A673 (cell line): Measurements from ENCODE around the gene RNF2. TPM values are rescaled to one million over a fixed set of nuclear protein-coding genes. Genes with fewer than 3 reads are reported as not detected.
"Not testable (repeated sequence)": the region's sequence is repeated elsewhere in the genome, so short reads cannot be mapped to it uniquely, and the experiment has no call there.

Experiments used
- Bru-seq: library from RNA; stranded (reverse); fragments of 400-500 nt; gene quantifications from one replicate; lab custom pipeline; 2021; lab: Mats Ljungman, UMichigan
- BruChase-seq, 2 experiments: library from RNA; stranded (reverse); fragments of 400-500 nt; gene quantifications; one replicate each; lab custom pipeline; 2021; lab: Mats Ljungman, UMichigan
- BruUV-seq: library from RNA; stranded (reverse); fragments of 400-500 nt; replicated peaks from 2 replicates; lab custom pipeline; 2021; lab: Mats Ljungman, UMichigan
- CTCF ChIA-PET: fragments of 300-600 bp; sonication (Branson Sonifier 250); formaldehyde crosslinking; loops from one replicate; lab custom pipeline; 2022; ENCODE audit warnings: antibody characterized with exemption; lab: Charles Lee
- POLR2A ChIA-PET: fragments of 300-600 bp; sonication (Branson Sonifier 250); formaldehyde crosslinking; loops from one replicate; lab custom pipeline; 2022; ENCODE audit warnings: antibody characterized with exemption; ENCODE audit not compliant: low non-redundant PET; lab: Charles Lee
- DNase-seq: peaks from one replicate; pipeline ENCODE4 v3.0.0-alpha.2; 2015; ENCODE audit warnings: low spot score
- H3K27ac ChIP-seq: fragments of 200-600 bp; sonication (generic); 2 replicates; pipeline ENCODE4 v1.5.1; 2016; ENCODE audit warnings: mixed run types, low read depth, mild to moderate bottlenecking, mixed read lengths, antibody characterized with exemption, low read length; ENCODE audit not compliant: poor library complexity, severe bottlenecking
- H3K27me3 ChIP-seq: fragments of 200-600 bp; sonication (generic); replicated peaks from 2 replicates; pipeline ENCODE4 v1.6.1; 2017; ENCODE audit warnings: mixed run types, low read depth, mild to moderate bottlenecking, mixed read lengths, antibody characterized with exemption, low read length; ENCODE audit not compliant: insufficient read depth, poor library complexity
- H3K36me3 ChIP-seq: fragments of 200-600 bp; sonication (generic); 2 replicates; pipeline ENCODE4 v1.6.1; 2016; ENCODE audit warnings: mixed run types, mild to moderate bottlenecking, mixed read lengths, antibody characterized with exemption, low read length; ENCODE audit not compliant: insufficient read depth, poor library complexity, severe bottlenecking
- H3K4me1 ChIP-seq: fragments of 200-600 bp; sonication (generic); 2 replicates; pipeline ENCODE4 v1.6.1; 2017; ENCODE audit warnings: mixed run types, mild to moderate bottlenecking, mixed read lengths, antibody characterized with exemption, low read length; ENCODE audit not compliant: insufficient read depth, poor library complexity, severe bottlenecking
- H3K4me3 ChIP-seq: fragments of 200-600 bp; sonication (generic); 2 replicates; pipeline ENCODE4 v1.5.1; 2016; ENCODE audit warnings: low read depth, mixed run types, mild to moderate bottlenecking, mixed read lengths, low read length; ENCODE audit not compliant: poor library complexity, severe bottlenecking
- H3K9me3 ChIP-seq: fragments of 200-600 bp; sonication (generic); 2 replicates; pipeline ENCODE4 v1.6.1; 2016; ENCODE audit warnings: mixed run types, low read depth, mild to moderate bottlenecking, mixed read lengths, antibody characterized with exemption, low read length; ENCODE audit not compliant: poor library complexity, severe bottlenecking
- EZH2 ChIP-seq: fragments of 200-600 bp; sonication (generic); IDR thresholded peaks from 2 replicates; pipeline ENCODE4 v1.6.1; 2017; ENCODE audit warnings: borderline replicate concordance, low read depth, mild to moderate bottlenecking, mixed read lengths, antibody characterized with exemption, low read length; ENCODE audit not compliant: poor library complexity, severe bottlenecking
- intact Hi-C: fragments of 100-400 bp; cut with micrococcal nuclease; formaldehyde crosslinking; loops from one replicate; pipeline ENCODE4 v1.10.0; 2022; ENCODE audit not compliant: unreplicated experiment
- long read RNA-seq: library from polyadenylated mRNA; stranded (forward); transcript quantifications from one replicate; pipeline ENCODE4 v2.0.0, GENCODE V29; 2022
- total RNA-seq: library from RNA; stranded (reverse); gene quantifications from 2 replicates; pipeline ENCODE4 v1.2.3, GENCODE V29; 2021
- TF ChIP-seq, protein P1 (sequence below): fragments of 300-800, 200-600 bp; sonication (generic); conservative IDR thresholded peaks from 2 replicates; pipeline ENCODE4 v1.5.1; 2017; ENCODE audit warnings: low read depth, mild to moderate bottlenecking, antibody characterized with exemption, low read length, moderate library complexity, mixed read lengths

RNF2 gene
- 50.8 and 53.9 TPM in 2 replicates for total RNA-seq
- Bru-seq, nascent RNA: percentile 91 among the genes with signal in this experiment
- percentile 89 among the genes with signal in this experiment for BruChase-seq, experiment 1, labeled RNA remaining after a 2-hour chase
- BruChase-seq, experiment 2, labeled RNA remaining after a 6-hour chase: percentile 85 among the genes with signal in this experiment
- long read RNA-seq, transcript RNF2-202 (7 exons, 3,606 nt): major isoform, 56 of 66 reads
- long read RNA-seq, partial matches to known transcripts: 3 of 66 reads
- long read RNA-seq, other reads (novel, unspliced or antisense): 4 of 66 reads

DNA sequence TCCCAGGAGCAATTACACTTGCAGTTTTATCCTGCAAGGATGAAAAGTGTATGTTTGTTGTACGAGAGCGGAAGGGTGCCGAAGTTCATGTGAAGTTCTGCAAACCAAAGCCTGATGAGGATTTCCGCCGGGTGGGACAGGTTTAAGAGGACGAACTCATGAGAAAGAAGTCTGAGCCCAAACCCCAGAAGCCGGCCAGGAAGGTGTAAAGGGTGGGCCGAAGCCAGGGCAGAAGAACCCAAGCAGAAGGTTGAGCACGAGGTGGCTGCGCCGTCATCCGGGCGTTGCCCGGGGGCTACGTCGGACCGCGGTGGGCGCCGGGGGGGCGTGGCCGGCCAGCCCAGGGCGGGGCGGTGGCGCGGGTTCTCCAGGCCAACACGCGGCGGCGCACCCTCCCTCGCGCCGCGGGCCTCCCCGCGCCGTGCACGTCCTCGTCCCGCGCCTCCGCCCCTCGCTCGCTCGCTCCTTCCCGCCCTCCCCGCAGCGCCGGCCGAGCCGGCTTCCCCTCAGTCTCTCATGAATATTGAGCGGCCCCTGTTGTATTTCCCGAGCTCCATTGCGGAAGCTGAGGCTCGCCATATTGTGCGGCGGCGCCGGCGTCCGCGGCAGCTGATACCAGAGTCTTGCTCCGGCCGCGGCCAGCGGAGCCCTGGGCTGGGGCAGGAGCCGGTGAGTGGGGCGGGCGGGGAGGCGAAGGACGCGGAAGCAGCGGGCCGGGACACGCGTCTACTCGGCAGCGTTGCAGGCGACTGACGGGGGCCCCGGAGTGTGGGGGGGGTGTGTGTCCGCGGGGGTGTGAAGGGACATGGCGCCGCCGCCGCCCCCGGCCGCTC is at the start of gene RNF2:
Gene RNF2 (plus strand): TSS at position 578 of the 833 bp plus-strand sequence. CDS start 41,996 bp downstream, outside the sequence.
- peak; percentile 95 for DNase-seq
- Histone ChIP-seq H3K27ac (peak within 1 kb of the TSS; percentile 82), H3K4me1 (peaks cover 22% of the 10 kb centered on the region), H3K36me3 (no peaks in the 10 kb centered on the region), H3K27me3 (no peaks in the 10 kb centered on the region), H3K9me3 (no peaks in the 10 kb centered on the region), H3K4me3 (peak within 1 kb of the TSS; percentile 90)
- CTCF ChIA-PET: interaction anchor here (0.6 to 0.7 kb wide), 2 partner anchors 54 to 142 kb away, joined by 9 read pairs; no protein-coding TSS in a partner anchor
- BruUV-seq: no TSS peak
- TF ChIP-seq EZH2: no peak
- TF ChIP-seq, protein P1, sequence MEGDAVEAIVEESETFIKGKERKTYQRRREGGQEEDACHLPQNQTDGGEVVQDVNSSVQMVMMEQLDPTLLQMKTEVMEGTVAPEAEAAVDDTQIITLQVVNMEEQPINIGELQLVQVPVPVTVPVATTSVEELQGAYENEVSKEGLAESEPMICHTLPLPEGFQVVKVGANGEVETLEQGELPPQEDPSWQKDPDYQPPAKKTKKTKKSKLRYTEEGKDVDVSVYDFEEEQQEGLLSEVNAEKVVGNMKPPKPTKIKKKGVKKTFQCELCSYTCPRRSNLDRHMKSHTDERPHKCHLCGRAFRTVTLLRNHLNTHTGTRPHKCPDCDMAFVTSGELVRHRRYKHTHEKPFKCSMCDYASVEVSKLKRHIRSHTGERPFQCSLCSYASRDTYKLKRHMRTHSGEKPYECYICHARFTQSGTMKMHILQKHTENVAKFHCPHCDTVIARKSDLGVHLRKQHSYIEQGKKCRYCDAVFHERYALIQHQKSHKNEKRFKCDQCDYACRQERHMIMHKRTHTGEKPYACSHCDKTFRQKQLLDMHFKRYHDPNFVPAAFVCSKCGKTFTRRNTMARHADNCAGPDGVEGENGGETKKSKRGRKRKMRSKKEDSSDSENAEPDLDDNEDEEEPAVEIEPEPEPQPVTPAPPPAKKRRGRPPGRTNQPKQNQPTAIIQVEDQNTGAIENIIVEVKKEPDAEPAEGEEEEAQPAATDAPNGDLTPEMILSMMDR: no peak
- intact Hi-C loops: loop anchor here (5.0 kb wide), 1 partner anchor 112 kb away; the partner anchor contains the start of genes SWT1 and TRMT1L
- POLR2A ChIA-PET: interaction anchor here (0.5 to 0.7 kb wide), 2 partner anchors 744 to 893 kb away, joined by 3 to 4 read pairs; no protein-coding TSS in a partner anchor

DNA sequence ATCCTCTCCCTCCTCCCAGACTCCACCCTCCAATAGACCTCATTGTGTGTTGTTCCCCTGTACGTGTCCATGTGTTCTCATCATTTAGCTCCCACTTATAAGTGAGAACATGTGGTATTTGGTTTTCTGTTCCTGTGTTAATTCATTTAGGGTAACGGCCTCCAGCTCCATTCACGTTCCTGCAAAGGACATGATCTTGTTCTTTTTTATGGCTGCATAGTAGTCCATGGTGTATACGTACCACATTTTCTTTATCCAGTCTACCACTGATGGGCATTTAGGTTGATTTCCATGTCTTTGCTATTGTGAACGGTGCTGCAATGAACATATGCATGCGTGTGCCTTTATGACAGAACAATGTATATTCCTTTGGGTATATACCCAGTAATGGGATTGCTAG is 45.4 kb upstream of the RNF2 start:
- BruUV-seq, POLR2A ChIA-PET: not testable (repeated sequence)

DNA sequence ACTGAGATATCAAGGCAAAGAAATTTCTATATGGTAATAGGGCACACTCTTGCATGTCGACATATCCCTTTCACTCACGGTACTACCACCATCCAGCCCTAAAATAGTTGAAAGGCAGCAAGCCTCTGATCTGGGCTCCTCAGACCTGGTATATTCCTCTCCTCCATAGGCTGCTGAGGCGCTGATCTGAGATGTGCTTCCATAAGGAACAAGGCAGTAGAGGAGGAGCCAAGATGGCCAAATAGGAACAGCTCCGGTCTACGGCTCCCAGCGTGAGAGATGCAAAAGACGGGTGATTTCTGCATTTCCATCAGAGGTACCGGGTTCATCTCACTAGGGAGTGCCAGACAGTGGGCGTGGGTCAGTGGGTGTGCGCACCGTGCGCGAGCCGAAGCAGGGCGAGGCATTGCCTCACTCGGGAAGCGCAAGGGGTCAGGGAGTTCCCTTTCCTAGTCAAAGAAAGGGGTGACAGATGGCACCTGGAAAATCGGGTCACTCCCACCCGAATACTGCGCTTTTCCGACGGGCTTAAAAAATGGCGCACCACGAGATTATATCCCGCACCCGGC is 44.0 kb upstream of the RNF2 start:
- H3K4me1 ChIP-seq, H3K36me3 ChIP-seq, DNase-seq, POLR2A ChIA-PET, intact Hi-C loops, CTCF ChIA-PET, H3K27me3 ChIP-seq, H3K4me3 ChIP-seq, BruUV-seq, H3K27ac ChIP-seq, H3K9me3 ChIP-seq: not testable (repeated sequence)

More for the DNA sequence above, 45.4 kb upstream of the RNF2 start:
- H3K4me3 ChIP-seq, H3K27ac ChIP-seq, intact Hi-C loops, H3K9me3 ChIP-seq, DNase-seq, CTCF ChIA-PET, H3K36me3 ChIP-seq, H3K4me1 ChIP-seq, H3K27me3 ChIP-seq: not testable (repeated sequence)

DNA sequence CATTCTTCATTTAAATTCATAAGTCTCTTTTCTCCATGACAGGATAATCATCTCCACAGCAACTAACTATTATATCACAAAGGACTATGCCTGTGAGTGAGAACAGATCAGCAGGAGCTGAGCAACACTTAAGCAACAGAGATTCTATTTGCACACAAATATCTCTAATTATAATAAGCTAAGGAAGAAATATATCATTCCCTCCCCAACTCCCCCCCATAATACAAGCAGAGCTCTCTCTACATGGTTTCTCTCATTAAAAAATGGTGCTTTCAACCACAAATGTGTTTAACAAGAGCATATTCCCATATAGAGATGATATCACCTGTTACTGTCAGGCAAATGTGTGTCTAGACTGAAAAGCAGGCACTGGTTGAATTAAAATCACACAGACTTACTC is 36.5 kb upstream of the RNF2 start:
- Histone ChIP-seq H3K9me3 (no peaks in the 10 kb centered on the region), H3K36me3 (no peaks in the 10 kb centered on the region), H3K27me3 (no peaks in the 10 kb centered on the region), H3K4me1 (peaks cover 15% of the 10 kb centered on the region), H3K27ac (no peak overlapping the region), H3K4me3 (no peak overlapping the region)
- no peak for TF ChIP-seq EZH2
- TF ChIP-seq, protein P1: no peak
- ChIA-PET CTCF (no interaction called here), POLR2A (no interaction called here)
- DNase-seq: peak; percentile 61
- no TSS peak for BruUV-seq
- intact Hi-C loops: no loop called here
